Fibroblast of peridontal ligament (primary cell): ENCODE results near the gene ATN1.

Experiments
- DNase-seq: peaks from one replicate; pipeline ENCODE4 v3.0.0-alpha.2; 2010; ENCODE audit errors: extremely low read depth

The ATN1 gene

GRCh38 chr12:6975297-6976032, 47.7 kb downstream of the ATN1 start:
- DNase-seq, result no peak

GRCh38 chr12:6977653-6978052, 49.9 kb downstream of the ATN1 start:
- no peak for DNase-seq

- DNase-seq, result no peak
These were observed 50.4 kb downstream of the ATN1 start for GRCh38 chr12:6978188-6978587.

- no peak for DNase-seq
These were observed 50.9 kb downstream of the ATN1 start for GRCh38 chr12:6978611-6979011.

GRCh38 chr12:6979021-6979420, 51.3 kb downstream of the ATN1 start:
- no peak for DNase-seq

- DNase-seq, result no peak
These were observed 51.7 kb downstream of the ATN1 start for GRCh38 chr12:6979453-6979852.

- DNase-seq, result no peak
These were observed 52.3 kb downstream of the ATN1 start for GRCh38 chr12:6980075-6980474.

GRCh38 chr12:6980740-6981139, 53.0 kb downstream of the ATN1 start:
- DNase-seq, result no peak

- DNase-seq, result no peak
These were observed 53.6 kb downstream of the ATN1 start for GRCh38 chr12:6981152-6982052.

- DNase-seq, result no peak
These were observed 54.8 kb downstream of the ATN1 start for GRCh38 chr12:6982532-6982931.

- DNase-seq, result no peak
These were observed 60.3 kb downstream of the ATN1 start for GRCh38 chr12:6987956-6988553.
